Breast epithelium (tissue), 3 donors: ENCODE data around the gene FAU.

Experiments
- POLR2A ChIP-seq: fragments of 450-650 bp; IDR thresholded peaks from one replicate; pipeline ENCODE4 v1.6.1; 2016; ENCODE audit warnings: antibody characterized with exemption, mild to moderate bottlenecking, moderate library complexity
- POLR2AphosphoS5 ChIP-seq, 3 donors: sonication (generic); formaldehyde crosslinking; IDR thresholded peaks; one replicate each; pipeline ENCODE4 v1.6.1; 2017; ENCODE audit warnings: antibody characterized with exemption in 3 of 3
- TF ChIP-seq, protein P1 (sequence below), 3 donors: fragments of 450-650 bp; IDR thresholded peaks; one replicate each; pipeline ENCODE4 v1.5.1; 2016 to 2017; ENCODE audit warnings: antibody characterized with exemption in 3 of 3, mild to moderate bottlenecking in 3 of 3, moderate library complexity in 3 of 3

DNA sequence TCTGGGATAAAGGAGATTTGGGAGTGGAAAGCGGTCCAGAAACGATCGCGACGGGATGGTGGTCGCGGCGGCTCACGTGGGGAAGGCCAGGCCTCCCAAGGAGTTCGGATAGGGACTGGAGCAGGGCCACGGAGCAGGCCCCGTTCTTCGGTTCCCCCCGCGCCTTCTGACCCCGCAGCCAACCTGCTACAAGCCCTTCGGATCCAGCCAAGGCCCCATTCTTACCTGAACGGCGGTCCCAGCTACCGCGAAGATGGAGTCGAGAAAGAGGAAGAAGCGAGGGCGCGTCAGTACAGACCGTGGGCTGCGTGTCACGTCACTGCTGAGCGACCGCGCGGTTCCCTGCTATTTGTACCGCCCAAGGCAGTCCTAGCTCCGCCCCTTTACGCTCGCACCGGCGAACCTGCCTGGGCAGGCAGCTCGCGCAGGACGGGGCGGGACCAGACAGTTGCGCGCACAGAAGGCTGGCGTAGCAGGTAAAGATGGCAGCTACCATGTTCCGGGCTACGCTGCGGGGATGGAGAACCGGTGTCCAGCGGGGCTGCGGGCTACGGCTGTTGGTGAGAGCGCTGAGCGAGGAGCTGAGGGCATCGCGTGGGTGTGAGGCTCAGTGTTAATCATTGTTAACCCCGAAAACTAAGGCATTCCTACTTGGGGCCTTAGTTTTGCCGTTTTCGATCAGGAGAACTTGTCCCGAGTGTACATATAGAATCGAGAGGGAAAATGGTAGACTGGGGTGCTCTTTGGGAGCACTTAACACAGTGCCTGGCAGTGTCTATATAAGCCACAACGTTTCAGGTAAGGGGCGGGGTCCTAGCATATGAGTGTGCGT is at the start of gene FAU, which contains the start of gene MRPL49:
- TF ChIP-seq, protein P1, sequence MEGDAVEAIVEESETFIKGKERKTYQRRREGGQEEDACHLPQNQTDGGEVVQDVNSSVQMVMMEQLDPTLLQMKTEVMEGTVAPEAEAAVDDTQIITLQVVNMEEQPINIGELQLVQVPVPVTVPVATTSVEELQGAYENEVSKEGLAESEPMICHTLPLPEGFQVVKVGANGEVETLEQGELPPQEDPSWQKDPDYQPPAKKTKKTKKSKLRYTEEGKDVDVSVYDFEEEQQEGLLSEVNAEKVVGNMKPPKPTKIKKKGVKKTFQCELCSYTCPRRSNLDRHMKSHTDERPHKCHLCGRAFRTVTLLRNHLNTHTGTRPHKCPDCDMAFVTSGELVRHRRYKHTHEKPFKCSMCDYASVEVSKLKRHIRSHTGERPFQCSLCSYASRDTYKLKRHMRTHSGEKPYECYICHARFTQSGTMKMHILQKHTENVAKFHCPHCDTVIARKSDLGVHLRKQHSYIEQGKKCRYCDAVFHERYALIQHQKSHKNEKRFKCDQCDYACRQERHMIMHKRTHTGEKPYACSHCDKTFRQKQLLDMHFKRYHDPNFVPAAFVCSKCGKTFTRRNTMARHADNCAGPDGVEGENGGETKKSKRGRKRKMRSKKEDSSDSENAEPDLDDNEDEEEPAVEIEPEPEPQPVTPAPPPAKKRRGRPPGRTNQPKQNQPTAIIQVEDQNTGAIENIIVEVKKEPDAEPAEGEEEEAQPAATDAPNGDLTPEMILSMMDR (IDR thresholded peaks at IDR 0.05), result no peak
- TF ChIP-seq POLR2A (peak; percentile 80), POLR2AphosphoS5 (IDR thresholded peaks at IDR 0.05) (peak; percentile 93 to 97 (median 96))
